AG04449 (cell line): Measurements from ENCODE around the gene RAB13.

Source experiments
- CTCF ChIA-PET: fragments of 350-600 bp; formaldehyde crosslinking; extraction: SDS; loops from one replicate; lab custom pipeline; 2021; ENCODE audit warnings: antibody characterized with exemption; lab: Yijun Ruan, JAX
- POLR2A ChIA-PET: fragments of 400-600, 350-600 bp; formaldehyde crosslinking; extraction: SDS; loops from one replicate; lab custom pipeline; 2020; ENCODE audit warnings: antibody characterized with exemption, inconsistent platforms; lab: Yijun Ruan, JAX
- DNase-seq: peaks from one replicate; pipeline ENCODE4 v3.0.0-alpha.2; 2010; ENCODE audit warnings: low read depth, low spot score
- H3K4me3 ChIP-seq: 2 replicates; pipeline ENCODE4 v1.5.1; 2011; ENCODE audit warnings: low read depth, mild to moderate bottlenecking, control low read depth, low read length
- TF ChIP-seq, protein P1 (sequence below): IDR thresholded peaks from one replicate; pipeline ENCODE4 v1.5.1; 2011; ENCODE audit warnings: mild to moderate bottlenecking, moderate library complexity, low read length, control low read depth, inconsistent platforms; ENCODE audit not compliant: insufficient read depth; ENCODE audit errors: missing control alignments

The RAB13 gene

DNA sequence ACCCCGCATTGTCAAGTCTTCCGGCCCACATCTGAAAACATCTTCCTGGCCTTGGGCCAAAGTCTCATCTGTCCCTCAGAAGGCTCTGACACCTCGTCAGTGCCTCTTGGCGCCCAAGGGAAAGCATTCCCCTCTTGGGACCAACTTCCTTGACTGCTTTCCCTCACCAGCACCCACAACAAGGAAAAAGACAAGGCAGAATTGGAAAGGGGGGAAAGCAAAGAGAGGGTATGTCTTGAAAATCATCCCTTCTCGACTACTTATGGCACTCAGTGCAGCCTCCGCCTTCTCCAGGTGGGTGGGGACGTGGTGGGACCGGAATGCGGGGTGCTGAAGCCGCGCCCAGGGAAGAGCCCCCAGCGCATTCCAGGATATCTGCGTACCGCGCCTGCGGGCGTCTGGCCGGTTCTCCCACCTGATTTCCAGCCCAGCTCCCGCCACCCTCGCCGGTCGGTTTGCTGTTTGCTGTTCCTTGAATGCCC, 22.2 kb downstream of the RAB13 start:
- H3K4me3 ChIP-seq: peak overlapping the region; percentile 85
- ChIA-PET CTCF (interaction anchor here (0.9 to 2.9 kb wide), 6 partner anchors 14 to 165 kb away, joined by 3 to 26 read pairs (median 5); partner anchors contain the start of genes DENND4B, JTB and RAB13), POLR2A (interaction anchor here (0.6 to 3.1 kb wide), 5 partner anchors 12 to 982 kb away, joined by 4 to 22 read pairs (median 4); partner anchors contain the start of genes DENND4B and JTB)
- no peak for DNase-seq
- TF ChIP-seq, protein P1, sequence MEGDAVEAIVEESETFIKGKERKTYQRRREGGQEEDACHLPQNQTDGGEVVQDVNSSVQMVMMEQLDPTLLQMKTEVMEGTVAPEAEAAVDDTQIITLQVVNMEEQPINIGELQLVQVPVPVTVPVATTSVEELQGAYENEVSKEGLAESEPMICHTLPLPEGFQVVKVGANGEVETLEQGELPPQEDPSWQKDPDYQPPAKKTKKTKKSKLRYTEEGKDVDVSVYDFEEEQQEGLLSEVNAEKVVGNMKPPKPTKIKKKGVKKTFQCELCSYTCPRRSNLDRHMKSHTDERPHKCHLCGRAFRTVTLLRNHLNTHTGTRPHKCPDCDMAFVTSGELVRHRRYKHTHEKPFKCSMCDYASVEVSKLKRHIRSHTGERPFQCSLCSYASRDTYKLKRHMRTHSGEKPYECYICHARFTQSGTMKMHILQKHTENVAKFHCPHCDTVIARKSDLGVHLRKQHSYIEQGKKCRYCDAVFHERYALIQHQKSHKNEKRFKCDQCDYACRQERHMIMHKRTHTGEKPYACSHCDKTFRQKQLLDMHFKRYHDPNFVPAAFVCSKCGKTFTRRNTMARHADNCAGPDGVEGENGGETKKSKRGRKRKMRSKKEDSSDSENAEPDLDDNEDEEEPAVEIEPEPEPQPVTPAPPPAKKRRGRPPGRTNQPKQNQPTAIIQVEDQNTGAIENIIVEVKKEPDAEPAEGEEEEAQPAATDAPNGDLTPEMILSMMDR: no peak

DNA sequence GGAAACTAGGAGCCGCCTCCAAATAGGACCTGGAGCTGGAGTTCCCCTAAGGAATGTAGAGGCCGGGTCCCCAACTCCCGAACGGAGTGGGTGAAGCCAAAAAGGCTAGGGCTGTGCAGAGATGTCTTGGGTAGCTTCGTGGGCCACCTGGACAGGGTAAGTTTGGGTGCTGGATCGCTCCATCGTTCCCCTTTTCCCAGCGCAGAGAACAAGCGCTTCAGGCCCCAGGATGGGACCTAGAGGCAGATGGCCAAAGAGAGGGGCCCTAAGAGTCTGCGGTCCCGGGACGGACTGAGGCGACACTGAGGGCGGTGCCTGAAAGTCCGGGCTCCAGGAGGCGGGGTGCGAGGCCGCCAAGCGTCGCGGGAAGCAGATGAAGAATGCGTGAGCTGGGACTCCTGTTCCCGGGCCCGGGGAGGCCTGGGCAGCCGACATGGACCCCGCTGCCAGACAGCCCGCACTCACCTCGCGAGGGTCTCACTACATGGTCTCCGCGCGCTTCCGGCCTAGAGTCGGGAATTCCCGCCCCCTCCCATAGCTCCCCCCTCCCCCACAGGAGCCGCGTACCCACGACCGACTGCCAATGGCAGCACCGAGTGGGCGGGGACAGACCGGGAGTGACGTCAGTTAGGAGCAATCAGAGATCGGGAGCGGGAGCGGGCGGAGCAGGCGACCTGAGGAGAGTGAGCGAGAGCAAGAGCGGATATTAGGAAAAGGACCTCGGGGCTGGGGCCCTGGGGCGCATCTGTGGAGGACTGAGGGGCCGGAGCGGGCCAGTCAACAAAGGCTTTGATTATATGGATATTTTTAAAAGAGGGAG, 22.9 kb downstream of the RAB13 start, which contains the start of gene SLC39A1:
TSS of gene SLC39A1 (minus strand) at position 508 of the 820 bp plus-strand sequence. CDS start 822 bp downstream, outside the sequence.
- ChIA-PET CTCF (interaction anchor here (0.9 to 2.9 kb wide), 7 partner anchors 14 to 183 kb away, joined by 3 to 26 read pairs (median 4); partner anchors contain the start of genes DENND4B, JTB and RAB13), POLR2A (interaction anchor here (0.6 to 3.1 kb wide), 10 partner anchors 9 to 983 kb away, joined by 3 to 22 read pairs (median 4); partner anchors contain the start of genes DENND4B, JTB and RPS27)
- no peak for DNase-seq
- TF ChIP-seq, protein P1: no peak
- H3K4me3 ChIP-seq: peak within 1 kb of the TSS; percentile 85

DNA sequence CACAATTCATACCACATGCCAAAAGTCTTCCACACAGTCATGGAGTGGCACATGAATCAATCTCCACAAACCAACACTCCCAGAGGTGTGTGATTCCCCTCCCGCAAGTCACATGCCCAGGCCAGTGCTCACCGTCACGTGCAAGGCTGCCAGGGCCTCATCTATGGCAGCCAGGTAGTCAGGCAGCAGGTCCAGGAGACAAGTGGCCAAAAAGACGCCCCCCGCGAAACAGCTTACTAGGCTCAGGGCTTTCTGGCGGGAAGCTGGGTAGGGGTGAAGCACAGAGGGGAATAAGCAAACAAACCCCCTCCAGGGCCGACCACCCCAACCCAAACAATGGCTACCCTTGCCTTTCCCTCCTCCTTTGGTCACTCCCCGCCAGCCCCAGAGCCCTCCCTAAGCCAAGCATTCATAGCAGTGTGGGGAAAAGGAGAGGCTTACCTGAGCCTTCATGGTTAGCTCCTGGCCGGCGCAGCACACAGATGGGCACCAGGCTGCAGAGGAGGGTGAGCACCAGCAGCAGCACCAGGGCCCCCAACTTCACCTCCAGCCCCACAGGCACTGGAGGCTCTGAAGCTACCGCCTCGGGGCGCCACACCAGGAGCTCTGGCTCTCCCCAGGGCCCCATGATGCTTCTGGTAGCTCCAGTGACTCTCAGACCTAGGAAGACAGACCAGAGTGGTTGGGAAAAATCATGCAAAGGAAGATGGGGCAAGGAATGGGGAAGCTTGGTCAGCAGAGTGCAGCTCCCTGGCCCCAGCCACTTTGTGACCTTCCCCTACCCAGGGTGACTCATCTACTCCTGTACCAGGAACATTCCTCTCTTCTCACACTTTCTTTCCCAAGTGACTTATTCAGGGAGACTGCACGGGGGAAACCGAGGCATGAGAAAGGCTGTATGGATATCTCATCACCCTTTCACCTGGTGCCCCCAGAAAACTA, 23.8 kb downstream of the RAB13 start:
- POLR2A ChIA-PET: interaction anchor here (0.7 to 3.1 kb wide), 8 partner anchors 10 to 28 kb away, joined by 3 to 22 read pairs (median 4); partner anchors contain the start of genes DENND4B, JTB and RPS27
- DNase-seq: no peak
- H3K4me3 ChIP-seq: peak overlapping the region; percentile 85
- CTCF ChIA-PET: interaction anchor here (0.9 to 2.9 kb wide), 7 partner anchors 12 to 182 kb away, joined by 3 to 26 read pairs (median 4); partner anchors contain the start of genes DENND4B, JTB and RAB13
- TF ChIP-seq, protein P1: no peak

DNA sequence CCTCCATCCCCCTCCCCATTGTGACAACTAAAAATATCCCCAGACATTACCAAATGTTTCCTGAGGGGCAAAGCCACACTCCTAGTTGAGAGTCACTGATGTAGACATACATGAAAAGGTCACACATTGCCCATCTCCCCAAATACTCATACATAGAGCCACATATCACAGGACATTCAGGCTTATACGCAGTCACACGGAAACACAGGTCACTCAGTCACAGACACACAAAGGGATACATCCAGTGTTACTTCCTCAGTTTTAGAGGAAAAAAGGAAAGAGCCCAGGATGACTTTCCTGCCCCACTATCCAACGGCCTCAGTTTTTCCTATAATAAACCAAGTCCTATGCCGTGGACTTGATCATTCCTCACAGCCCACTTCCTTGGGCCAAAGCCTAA, 24.7 kb downstream of the RAB13 start:
- ChIA-PET POLR2A (no interaction called here), CTCF (interaction anchor here (1.6 kb wide), 1 partner anchor 13 kb away, joined by 4 read pairs; no protein-coding TSS in a partner anchor)
- DNase-seq: no peak
- TF ChIP-seq, protein P1: no peak
- peak overlapping the region; percentile 85 for H3K4me3 ChIP-seq

DNA sequence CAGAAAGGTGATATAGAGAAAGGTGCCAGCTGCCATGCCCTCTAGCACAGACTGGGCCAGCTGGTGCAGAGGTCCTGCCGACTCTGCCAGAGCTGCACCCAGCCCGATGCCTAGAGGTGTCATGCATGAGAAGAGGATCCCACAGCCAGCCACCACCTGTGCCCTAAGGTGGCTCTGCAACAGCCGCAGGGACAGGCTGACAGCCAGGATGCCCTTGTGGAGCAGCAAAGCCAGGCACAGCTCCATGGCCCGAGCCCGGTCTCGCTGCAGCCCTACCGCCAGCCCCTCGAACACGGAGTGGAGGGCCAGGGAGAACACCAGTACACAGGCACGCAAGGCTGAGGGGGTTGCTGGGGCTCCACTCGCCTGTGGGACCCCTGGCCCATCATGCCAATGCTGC, 25.9 kb downstream of the RAB13 start:
- DNase-seq: no peak
- no peak overlapping the region for H3K4me3 ChIP-seq
- TF ChIP-seq, protein P1: no peak
- CTCF ChIA-PET: interaction anchor here (1.2 kb wide), 1 partner anchor 27 kb away, joined by 3 read pairs; no protein-coding TSS in a partner anchor
- POLR2A ChIA-PET: interaction anchor here (0.6 kb wide), 2 partner anchors 17 to 27 kb away, joined by 3 read pairs; no protein-coding TSS in a partner anchor
